GM18873 (cell line): ENCODE measurements around the gene ZBTB47.

Experiments used
- ATAC-seq: cut with Tn5 transposase; IDR thresholded peaks from one replicate; pipeline ENCODE4 v1.9.1; 2021; ENCODE audit warnings: mild to moderate bottlenecking, moderate library complexity, moderate number of reproducible peaks; ENCODE audit not compliant: unreplicated experiment, low FRiP score

Gene ZBTB47

GRCh38 chr3:42682301-42683070, 29.0 kb downstream of the ZBTB47 start:
- no peak for ATAC-seq

GRCh38 chr3:42683875-42684598, 30.5 kb downstream of the ZBTB47 start:
- ATAC-seq, result no peak

- ATAC-seq, result no peak
Measured at GRCh38 chr3:42684632-42685362, 31.3 kb downstream of the ZBTB47 start.

GRCh38 chr3:42685363-42685881, 31.9 kb downstream of the ZBTB47 start, which contains the start of gene KLHL40:
Gene KLHL40, plus strand, starts transcription at chr3:42685537. Its CDS starts 82 bp downstream, at chr3:42685619.
- no peak for ATAC-seq

GRCh38 chr3:42685891-42686820, 32.7 kb downstream of the ZBTB47 start:
- no peak for ATAC-seq

GRCh38 chr3:42686832-42687650, 33.5 kb downstream of the ZBTB47 start:
- ATAC-seq, result no peak

- ATAC-seq, result no peak
Measured at GRCh38 chr3:42688016-42688415, 34.5 kb downstream of the ZBTB47 start.

GRCh38 chr3:42688487-42689420, 35.3 kb downstream of the ZBTB47 start:
- no peak for ATAC-seq

- no peak for ATAC-seq
Measured at GRCh38 chr3:42689421-42690014, 36.0 kb downstream of the ZBTB47 start.

- ATAC-seq, result no peak
Measured at GRCh38 chr3:42690191-42690590, 36.7 kb downstream of the ZBTB47 start.

- ATAC-seq, result no peak
Measured at GRCh38 chr3:42690766-42691680, 37.5 kb downstream of the ZBTB47 start.

GRCh38 chr3:42691816-42692666, 38.5 kb downstream of the ZBTB47 start:
- ATAC-seq, result no peak

- no peak for ATAC-seq
Measured at GRCh38 chr3:42692667-42693529, 39.4 kb downstream of the ZBTB47 start.

- ATAC-seq, result no peak
Measured at GRCh38 chr3:42693530-42693930, 40.0 kb downstream of the ZBTB47 start.

- no peak for ATAC-seq
Measured at GRCh38 chr3:42694366-42694765, 40.9 kb downstream of the ZBTB47 start.
